CD4-positive, CD25-positive, alpha-beta regulatory T cell (primary cell): ENCODE results near the gene TIGD4. TPM values are rescaled to one million over a fixed set of nuclear protein-coding genes. Genes with fewer than 3 reads are reported as not detected.

Experiments
- ATAC-seq, 2 donors: fragments of 150-1000 bp; cut with Tn5 transposase; one replicate each; pipeline ENCODE4 v1.10.0; 2021; ENCODE audit warnings: low read depth in 2 of 2, moderate number of reproducible peaks in 2 of 2, moderate library complexity in 1 of 2
- DNase-seq, 3 donors: peaks; one replicate each; pipeline versions ENCODE4 v3.0.0 to v3.0.0-alpha.2; 2012 to 2022; ENCODE audit warnings: mixed read lengths in 1 of 3
- H3K27ac ChIP-seq: one replicate; pipeline ENCODE4 v1.7.0; 2013; ENCODE audit warnings: mild to moderate bottlenecking, low read length; ENCODE audit not compliant: insufficient read depth, poor library complexity, severe bottlenecking
- H3K27me3 ChIP-seq: one replicate; pipeline ENCODE4 v1.7.0; 2013; ENCODE audit warnings: low read length; ENCODE audit not compliant: control insufficient read depth, insufficient read depth
- H3K36me3 ChIP-seq: one replicate; pipeline ENCODE4 v1.7.0; 2013; ENCODE audit warnings: mild to moderate bottlenecking, low read length, moderate library complexity; ENCODE audit not compliant: control insufficient read depth, insufficient read depth
- H3K4me1 ChIP-seq: 2 replicates; pipeline ENCODE4 v1.7.0; 2013; ENCODE audit warnings: mild to moderate bottlenecking, low read length; ENCODE audit not compliant: insufficient read depth, control insufficient read depth, poor library complexity, severe bottlenecking
- H3K4me3 ChIP-seq: one replicate; pipeline ENCODE4 v1.7.0; 2013; ENCODE audit warnings: low read depth, mild to moderate bottlenecking, low read length, moderate library complexity
- H3K9me3 ChIP-seq, 2 experiments: 1 replicate in 1 of 2; 2 replicates in 1 of 2; pipeline ENCODE4 v1.7.0; 2013; ENCODE audit warnings: low read length in 2 of 2, mild to moderate bottlenecking in 1 of 2, moderate library complexity in 1 of 2; ENCODE audit not compliant: control insufficient read depth in 2 of 2
- H3K27ac Mint-ChIP-seq, 3 donors: one replicate each; pipeline ENCODE4 v1.8.0; 2020 to 2022; ENCODE audit warnings: mild to moderate bottlenecking in 3 of 3, mixed read lengths in 3 of 3, moderate library complexity in 2 of 3
- H3K27me3 Mint-ChIP-seq: one replicate; pipeline ENCODE4 v1.8.0; 2022; ENCODE audit warnings: mild to moderate bottlenecking, mixed read lengths
- H3K36me3 Mint-ChIP-seq: one replicate; pipeline ENCODE4 v1.8.0; 2020; ENCODE audit warnings: mixed read lengths
- H3K4me1 Mint-ChIP-seq, 4 donors: one replicate each; pipeline ENCODE4 v1.8.0; 2020 to 2022; ENCODE audit warnings: mixed read lengths in 4 of 4, mild to moderate bottlenecking in 1 of 4
- H3K4me3 Mint-ChIP-seq, 4 donors: one replicate each; pipeline ENCODE4 v1.8.0; 2020 to 2022; ENCODE audit warnings: mild to moderate bottlenecking in 4 of 4, mixed read lengths in 4 of 4, moderate library complexity in 3 of 4
- H3K9me3 Mint-ChIP-seq, 7 donors: one replicate each; pipeline ENCODE4 v1.8.0; 2020 to 2022; ENCODE audit warnings: mixed read lengths in 7 of 7, mild to moderate bottlenecking in 3 of 7, moderate library complexity in 2 of 7
- polyA plus RNA-seq, 4 donors: library from polyadenylated mRNA; unstranded; fragments of 300-500 nt; fragmentation: Illumina TruSeq; gene quantifications; one replicate each; pipeline ENCODE4 v1.2.3, GENCODE V29; 2021
- total RNA-seq: library from RNA; stranded (reverse); gene quantifications from one replicate; pipeline ENCODE4 v1.2.3, GENCODE V29; 2022

Gene TIGD4
- total and polyA plus RNA-seq, 5 donors from 2014 or later = 0.18 to 0.25 TPM; not detected in 3

DNA sequence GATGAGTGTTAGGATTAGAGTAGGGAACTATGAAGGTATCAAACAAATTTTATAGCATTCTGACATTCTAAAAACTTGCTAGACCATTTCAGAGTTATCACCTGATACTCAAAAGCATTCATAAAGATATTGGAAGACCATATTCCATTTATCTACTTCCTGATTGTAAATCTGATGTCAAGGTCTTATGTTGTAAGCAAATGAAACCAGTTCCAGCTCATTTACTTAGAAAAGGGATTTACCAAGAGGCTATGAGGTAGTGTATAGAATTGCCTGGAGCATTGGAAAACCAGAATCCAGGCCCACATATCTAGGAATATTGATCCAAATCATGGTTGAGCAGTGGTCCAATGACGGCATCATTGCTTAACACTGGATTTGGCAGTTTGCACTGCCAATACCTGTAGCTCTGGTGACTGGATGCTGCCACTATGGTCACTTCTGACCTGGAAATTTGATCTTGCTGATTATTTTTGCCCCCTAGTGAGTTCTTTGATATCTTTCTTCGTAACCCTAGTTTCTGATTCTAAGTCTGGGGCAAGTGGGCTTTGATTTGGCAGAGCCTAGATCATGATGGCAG lies 25.6 kb upstream of the TIGD4 start:
- Mint-ChIP-seq H3K36me3 (peaks cover 8% of the 10 kb centered on the region), H3K27me3 (no peaks in the 10 kb centered on the region), H3K9me3 (peaks cover 0 to 5% (median 0%) of the 10 kb centered on the region in 7 donors), H3K4me3 (no peak overlapping the region), H3K27ac (peak overlapping the region in 1 of 3 donors; percentile 42), H3K4me1 (peaks cover 15 to 23% (median 21%) of the 10 kb centered on the region in 4 donors)
- no peaks in the 10 kb centered on the region for H3K9me3 ChIP-seq
- no peak for ATAC-seq
- H3K27me3 ChIP-seq = no peaks in the 10 kb centered on the region
- DNase-seq = no peak
- H3K27ac ChIP-seq = no peak overlapping the region
- H3K36me3 ChIP-seq = no peaks in the 10 kb centered on the region
- no peak overlapping the region for H3K4me3 ChIP-seq
- H3K4me1 ChIP-seq = no peaks in the 10 kb centered on the region

DNA sequence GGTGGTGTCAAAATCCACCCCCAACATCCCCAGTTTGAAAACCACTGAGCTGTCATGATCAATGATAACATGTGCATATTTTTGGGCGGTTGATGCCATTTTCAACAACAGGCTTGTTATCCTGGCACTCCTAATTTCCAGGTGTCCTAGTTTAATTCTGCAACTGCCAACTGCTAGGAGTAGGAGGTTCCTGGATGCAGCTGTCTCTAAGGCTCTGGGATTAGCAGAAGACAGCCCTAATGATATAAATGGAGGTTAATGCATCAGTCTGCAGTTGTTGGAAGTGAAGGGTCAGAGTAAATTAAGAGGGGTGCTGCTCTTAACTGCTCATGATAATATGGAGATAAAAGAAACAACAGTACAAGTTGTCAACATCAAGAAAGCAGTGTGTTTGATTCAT lies 24.0 kb upstream of the TIGD4 start:
- no peak for DNase-seq

DNA sequence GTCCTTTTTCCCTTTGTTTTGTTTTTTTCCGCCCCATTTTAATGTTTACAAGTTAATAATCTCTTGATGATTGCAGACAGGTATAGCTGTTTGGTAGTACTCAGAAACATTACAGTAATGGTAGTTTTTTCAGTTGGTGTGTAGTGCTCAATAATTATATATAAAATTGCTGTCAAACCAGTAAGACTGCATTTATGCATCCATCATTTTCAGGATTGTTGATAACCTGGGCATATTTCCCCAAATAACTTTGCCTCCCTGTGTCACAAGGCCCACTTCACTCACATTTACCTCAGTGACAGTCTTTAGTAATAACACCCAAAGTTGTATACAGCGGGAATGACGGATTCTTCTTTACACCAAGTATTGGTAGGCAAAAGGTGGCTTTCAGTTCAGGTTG lies 16.4 kb upstream of the TIGD4 start:
- Mint-ChIP-seq H3K27me3 (no peaks in the 10 kb centered on the region), H3K36me3 (no peaks in the 10 kb centered on the region), H3K27ac (no peak overlapping the region), H3K9me3 (peaks cover 0 to 4% (median 0%) of the 10 kb centered on the region in 7 donors), H3K4me3 (no peak overlapping the region), H3K4me1 (peaks cover 5 to 31% (median 10%) of the 10 kb centered on the region in 4 donors)
- Histone ChIP-seq H3K27ac (no peak overlapping the region), H3K36me3 (no peaks in the 10 kb centered on the region), H3K27me3 (no peaks in the 10 kb centered on the region), H3K4me1 (no peaks in the 10 kb centered on the region), H3K4me3 (no peak overlapping the region), H3K9me3 (no peaks in the 10 kb centered on the region)
- DNase-seq (no peak), ATAC-seq (no peak)

More for the DNA sequence above, 24.0 kb upstream of the TIGD4 start:
- Histone ChIP-seq H3K27me3 (no peaks in the 10 kb centered on the region), H3K36me3 (no peaks in the 10 kb centered on the region), H3K4me3 (no peak overlapping the region), H3K4me1 (no peaks in the 10 kb centered on the region), H3K9me3 (no peaks in the 10 kb centered on the region), H3K27ac (no peak overlapping the region)
- no peak for ATAC-seq
- H3K9me3 Mint-ChIP-seq = peaks cover 0 to 5% (median 0%) of the 10 kb centered on the region in 7 donors
- no peak overlapping the region for H3K27ac Mint-ChIP-seq
- H3K4me1 Mint-ChIP-seq = peaks cover 15 to 29% (median 22%) of the 10 kb centered on the region in 4 donors
- H3K4me3 Mint-ChIP-seq = no peak overlapping the region
- no peaks in the 10 kb centered on the region for H3K27me3 Mint-ChIP-seq
- peaks cover 6% of the 10 kb centered on the region for H3K36me3 Mint-ChIP-seq

DNA sequence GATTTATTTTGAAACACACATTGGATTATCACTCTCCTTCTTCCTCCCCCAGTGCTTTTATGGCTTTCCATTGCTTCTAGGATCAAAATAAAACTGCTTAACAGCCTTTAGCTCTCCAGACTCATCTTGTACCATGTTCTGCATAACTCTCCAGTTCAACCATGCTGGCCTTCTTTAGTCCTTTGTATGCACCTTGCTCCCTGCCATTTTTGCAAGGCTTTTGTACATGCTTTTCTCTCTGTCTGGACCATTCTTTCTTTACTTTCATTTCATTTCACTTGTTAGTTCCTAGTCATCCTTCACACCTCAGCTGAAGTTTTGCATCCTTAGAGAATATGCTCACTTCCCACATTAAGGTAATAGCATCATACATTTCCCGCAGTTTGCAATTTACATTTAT lies 7.1 kb upstream of the TIGD4 start:
- H3K36me3 ChIP-seq = peaks cover 4% of the 10 kb centered on the region
- H3K4me3 ChIP-seq = peak overlapping the region; percentile 67
- ATAC-seq (no peak), DNase-seq (no peak)
- Mint-ChIP-seq H3K9me3 (no peaks in the 10 kb centered on the region), H3K36me3 (peaks cover 6% of the 10 kb centered on the region), H3K27me3 (no peaks in the 10 kb centered on the region), H3K4me1 (peaks cover 11 to 49% (median 39%) of the 10 kb centered on the region in 4 donors), H3K4me3 (peak overlapping the region; percentile 19 to 76 (median 38)), H3K27ac (peak overlapping the region; percentile 6 to 94 (median 52))
- H3K27me3 ChIP-seq = no peaks in the 10 kb centered on the region
- H3K4me1 ChIP-seq = peaks cover 9% of the 10 kb centered on the region
- no peak overlapping the region for H3K27ac ChIP-seq
- H3K9me3 ChIP-seq = no peaks in the 10 kb centered on the region

DNA sequence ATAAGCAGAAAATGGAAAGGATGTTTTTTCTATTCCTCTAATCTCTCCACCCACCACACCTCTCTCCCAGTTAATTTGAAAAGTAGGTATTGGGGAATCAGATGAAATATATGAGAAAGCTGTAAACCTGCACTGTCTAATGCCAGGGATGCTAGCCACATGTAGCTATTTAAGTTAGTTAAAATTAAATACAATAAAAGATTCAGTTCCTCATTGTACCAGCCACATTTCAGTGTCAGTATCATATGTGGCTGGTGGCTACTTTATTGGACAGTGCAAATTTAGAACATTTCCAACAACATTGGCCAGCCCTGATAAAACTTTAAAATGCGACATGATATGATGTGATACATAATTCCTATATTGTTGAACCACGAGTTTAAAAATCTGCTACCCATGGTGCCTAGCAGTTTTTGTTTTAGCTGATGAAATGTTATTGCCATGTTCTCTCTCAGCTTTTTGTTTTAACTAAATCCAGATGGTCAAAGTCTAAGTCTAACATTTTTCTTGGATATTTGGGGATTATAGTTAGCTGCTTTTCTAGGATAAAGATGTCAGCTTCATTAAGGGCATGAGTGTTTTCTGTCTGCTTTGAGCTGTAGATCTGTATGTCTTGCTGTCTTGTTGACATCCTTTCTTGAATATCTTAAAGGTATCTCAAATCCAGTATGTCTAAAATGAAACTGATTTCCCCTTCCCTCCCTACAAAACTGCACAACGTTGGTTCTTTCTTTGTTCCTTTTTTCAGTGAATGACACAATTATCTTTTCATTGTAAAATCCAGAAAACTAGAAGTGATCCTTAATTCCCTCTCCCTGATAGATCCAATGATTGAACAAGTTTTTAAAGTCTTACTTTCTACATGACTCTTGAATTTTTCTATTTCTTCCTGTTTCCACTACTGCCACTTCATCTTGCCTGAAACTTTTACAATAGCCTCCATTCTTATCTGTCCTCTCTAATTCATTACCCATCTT lies 6.4 kb upstream of the TIGD4 start:
- H3K36me3 ChIP-seq = peaks cover 4% of the 10 kb centered on the region
- Mint-ChIP-seq H3K9me3 (no peaks in the 10 kb centered on the region), H3K4me1 (peaks cover 11 to 55% (median 42%) of the 10 kb centered on the region in 4 donors), H3K36me3 (peaks cover 6% of the 10 kb centered on the region), H3K27me3 (no peaks in the 10 kb centered on the region), H3K4me3 (peak overlapping the region; percentile 19 to 76 (median 44)), H3K27ac (peak overlapping the region; percentile 6 to 94 (median 52))
- ATAC-seq = peak in 1 of 2 donors; percentile 39
- peak in 1 of 3 donors; percentile 38 for DNase-seq
- H3K4me1 ChIP-seq = peaks cover 14% of the 10 kb centered on the region
- H3K4me3 ChIP-seq = peak overlapping the region; percentile 67
- H3K9me3 ChIP-seq = no peaks in the 10 kb centered on the region
- H3K27me3 ChIP-seq = no peaks in the 10 kb centered on the region
- H3K27ac ChIP-seq = no peak overlapping the region

DNA sequence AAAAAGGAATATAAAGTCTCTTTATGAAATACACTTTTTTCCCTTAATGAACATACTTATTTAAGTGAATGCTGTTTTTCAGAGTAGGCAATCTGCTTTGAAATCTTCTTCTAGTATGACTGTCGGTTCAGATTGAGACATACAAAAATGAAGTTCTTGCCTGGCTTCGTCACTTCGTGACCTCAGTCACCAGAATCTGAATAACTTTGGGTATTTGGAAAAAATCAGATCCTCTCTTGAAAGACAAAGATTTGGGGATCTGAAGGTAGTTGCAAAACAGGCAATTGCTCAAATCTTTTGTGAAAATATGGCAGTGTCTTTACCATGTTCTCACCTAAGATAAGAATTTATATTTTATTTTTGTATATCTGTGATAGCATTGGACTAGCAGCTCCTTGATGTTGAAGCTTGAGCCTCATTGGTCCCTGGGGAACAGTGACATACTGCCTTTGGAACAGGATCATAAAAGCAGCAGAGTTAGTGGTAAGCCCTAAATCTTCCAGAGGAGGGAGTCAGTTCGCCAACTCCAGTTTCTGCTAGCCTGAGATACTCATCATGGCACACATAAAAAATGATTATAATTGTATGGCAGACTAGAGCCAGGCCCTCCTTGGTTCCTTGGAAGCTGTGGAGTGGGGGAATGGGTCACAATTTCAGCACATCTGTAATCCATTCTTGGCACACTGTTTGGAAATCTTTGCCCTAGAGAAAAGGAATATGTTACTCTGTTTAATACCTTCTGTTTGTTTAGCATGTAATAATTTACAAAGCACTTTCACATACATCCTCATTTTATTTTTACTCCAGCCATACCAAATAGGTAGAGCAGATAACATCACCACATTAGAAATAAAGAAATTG lies 5.2 kb upstream of the TIGD4 start:
- peaks cover 4% of the 10 kb centered on the region for H3K36me3 ChIP-seq
- H3K27ac ChIP-seq = no peak overlapping the region
- H3K4me3 ChIP-seq = no peak overlapping the region
- Mint-ChIP-seq H3K4me3 (peak overlapping the region in 1 of 4 donors; percentile 26), H3K27ac (peak overlapping the region in 2 of 3 donors; percentile 6 to 67), H3K9me3 (no peaks in the 10 kb centered on the region), H3K4me1 (peaks cover 11 to 64% (median 48%) of the 10 kb centered on the region in 4 donors), H3K36me3 (peaks cover 3% of the 10 kb centered on the region), H3K27me3 (peaks cover 4% of the 10 kb centered on the region)
- no peak for ATAC-seq
- H3K4me1 ChIP-seq = peaks cover 23% of the 10 kb centered on the region
- DNase-seq = no peak
- H3K9me3 ChIP-seq = no peaks in the 10 kb centered on the region
- no peaks in the 10 kb centered on the region for H3K27me3 ChIP-seq

DNA sequence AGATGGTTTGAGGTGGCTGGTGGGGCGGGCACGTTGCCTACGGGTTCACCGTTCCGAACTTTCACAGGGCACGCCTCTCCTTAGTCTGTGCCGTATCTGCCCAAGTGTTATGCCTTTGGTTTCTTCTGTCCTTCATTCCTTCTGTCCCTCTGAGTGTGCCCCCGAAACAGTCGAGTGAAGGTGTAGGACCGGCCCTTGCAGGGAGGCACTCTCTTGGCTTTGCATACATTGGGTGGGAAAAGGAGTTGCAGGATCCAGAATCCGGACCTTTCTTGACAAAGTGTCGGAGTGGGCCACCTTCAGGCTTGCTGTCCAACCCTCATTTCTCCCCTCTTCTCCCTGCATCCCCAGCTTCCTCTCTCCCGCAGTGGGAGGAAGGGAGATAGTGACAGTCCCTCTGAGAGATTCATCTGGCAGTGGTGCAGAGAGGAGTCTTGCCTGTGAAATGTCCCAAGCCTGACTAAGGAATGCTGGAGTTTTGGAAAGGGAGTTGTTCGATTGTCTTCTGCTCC lies 793 bp upstream of the TIGD4 start:
- DNase-seq (no peak), ATAC-seq (peak; percentile 58 to 59)
- Histone ChIP-seq H3K4me1 (peaks cover 21% of the 10 kb centered on the region), H3K27ac (peak overlapping the region; percentile 83), H3K36me3 (peaks cover 4% of the 10 kb centered on the region), H3K4me3 (peak overlapping the region; percentile 84), H3K27me3 (peaks cover 9% of the 10 kb centered on the region), H3K9me3 (no peaks in the 10 kb centered on the region)
- H3K27ac Mint-ChIP-seq = peak overlapping the region; percentile 93 to 100 (median 99)
- H3K9me3 Mint-ChIP-seq = no peaks in the 10 kb centered on the region
- H3K27me3 Mint-ChIP-seq = peaks cover 29% of the 10 kb centered on the region
- peaks cover 4 to 62% (median 42%) of the 10 kb centered on the region in 4 donors for H3K4me1 Mint-ChIP-seq
- H3K36me3 Mint-ChIP-seq = no peaks in the 10 kb centered on the region
- H3K4me3 Mint-ChIP-seq = peak overlapping the region; percentile 92 to 99 (median 99)
